Liver (tissue), 9 donors: ENCODE data around the gene PCDHB7. TPM values are rescaled to one million over a fixed set of nuclear protein-coding genes. Genes with fewer than 3 reads are reported as not detected.
"Not testable (repeated sequence)": the region's sequence is repeated elsewhere in the genome, so short reads cannot be mapped to it uniquely, and the experiment has no call there.

Experiments used
- DNase-seq: peaks from one replicate; pipeline ENCODE4 v3.0.0-alpha.2; 2017; ENCODE audit warnings: low spot score
- H3K27ac ChIP-seq, 2 donors: one replicate each; pipeline ENCODE4 v1.7.0; 2013; ENCODE audit warnings: inconsistent platforms in 2 of 2, low read length in 2 of 2, control low read depth in 1 of 2, low read depth in 1 of 2, mild to moderate bottlenecking in 1 of 2
- H3K27me3 ChIP-seq, 4 donors: one replicate each; pipeline versions ENCODE4 v1.6.1 to v1.7.0; 2013; ENCODE audit warnings: low read length in 3 of 4, inconsistent platforms in 1 of 4, mild to moderate bottlenecking in 1 of 4, moderate library complexity in 1 of 4; ENCODE audit not compliant: control insufficient read depth in 4 of 4, insufficient read depth in 4 of 4
- H3K36me3 ChIP-seq, 4 donors: one replicate each; pipeline versions ENCODE4 v1.6.1 to v1.7.0; 2013; ENCODE audit warnings: low read length in 3 of 4, mild to moderate bottlenecking in 3 of 4, low read depth in 1 of 4, moderate library complexity in 1 of 4; ENCODE audit not compliant: control insufficient read depth in 4 of 4, insufficient read depth in 3 of 4
- H3K4me1 ChIP-seq, 4 donors: one replicate each; pipeline versions ENCODE4 v1.6.1 to v1.7.0; 2013; ENCODE audit warnings: low read length in 3 of 4, mild to moderate bottlenecking in 3 of 4, moderate library complexity in 1 of 4; ENCODE audit not compliant: control insufficient read depth in 4 of 4, insufficient read depth in 4 of 4
- H3K4me3 ChIP-seq, 3 donors: one replicate each; pipeline versions ENCODE4 v1.6.1 to v1.7.0; 2013; ENCODE audit warnings: low read length in 3 of 3, control low read depth in 1 of 3, low read depth in 1 of 3, mild to moderate bottlenecking in 1 of 3
- H3K9ac ChIP-seq, 2 donors: one replicate each; pipeline ENCODE4 v1.7.0; 2013; ENCODE audit warnings: low read length in 2 of 2, mild to moderate bottlenecking in 2 of 2, moderate library complexity in 2 of 2, control low read depth in 1 of 2, low read depth in 1 of 2
- H3K9me3 ChIP-seq, 4 donors: one replicate each; pipeline versions ENCODE4 v1.6.1 to v1.7.0; 2013; ENCODE audit warnings: low read length in 3 of 4; ENCODE audit not compliant: control insufficient read depth in 4 of 4
- EGR1 ChIP-seq, 2 donors: IDR thresholded peaks; 2 replicates each; pipeline ENCODE4 v1.6.1; 2016 to 2018; ENCODE audit warnings: antibody characterized with exemption in 2 of 2, low read depth in 2 of 2
- FOXA1 ChIP-seq: IDR thresholded peaks from 2 replicates; pipeline ENCODE4 v1.6.1; 2016; ENCODE audit warnings: antibody characterized with exemption
- GABPA ChIP-seq, 2 donors: IDR thresholded peaks in 1 of 2; conservative IDR thresholded peaks in 1 of 2; 2 replicates each; pipeline ENCODE4 v1.6.1; 2016; ENCODE audit warnings: antibody characterized with exemption in 2 of 2, mild to moderate bottlenecking in 1 of 2, moderate library complexity in 1 of 2
- HNF4A ChIP-seq, 2 donors: conservative IDR thresholded peaks; 2 replicates each; pipeline ENCODE4 v1.6.1; 2016; ENCODE audit warnings: antibody characterized with exemption in 2 of 2, mild to moderate bottlenecking in 2 of 2
- RAD21 ChIP-seq, 2 donors: IDR thresholded peaks; 2 replicates each; pipeline ENCODE4 v1.6.1; 2016; ENCODE audit warnings: antibody characterized with exemption in 2 of 2, mild to moderate bottlenecking in 2 of 2
- RXRA ChIP-seq, 2 donors: IDR thresholded peaks; 2 replicates each; pipeline ENCODE4 v1.6.1; 2017 to 2018; ENCODE audit warnings: antibody characterized with exemption in 2 of 2, mild to moderate bottlenecking in 1 of 2
- TAF1 ChIP-seq: conservative IDR thresholded peaks from 2 replicates; pipeline ENCODE4 v1.6.1; 2016; ENCODE audit warnings: antibody characterized with exemption, mild to moderate bottlenecking
- WGBS: extraction: QIAGEN DNeasy Blood & Tissue Kit; methylation state at CpG from one replicate; pipeline ENCODE4 v1.1.7; 2013; 5-methylcytosine and 5-hydroxymethylcytosine counted together
- polyA plus RNA-seq, 2 donors: library from polyadenylated mRNA; stranded (reverse) in 1 of 2; unstranded in 1 of 2; fragments of 200-250 nt in 1 of 2; fragments of >200 nt in 1 of 2; fragmentation: Nextera tagmentation in 1 of 2; extraction: Ambion mirVana in 1 of 2; gene quantifications; one replicate each; pipeline versions ENCODE4 v1.2.1 to v1.2.3, GENCODE V29; 2013 to 2015
- total RNA-seq, 2 donors: library from RNA; depleted of rRNA; stranded (reverse); fragments of >200 nt; gene quantifications; one replicate each; pipeline ENCODE4 v1.2.3, GENCODE V29; 2014
- TF ChIP-seq, protein P1 (sequence below): IDR thresholded peaks from 2 replicates; pipeline ENCODE4 v1.6.1; 2016; ENCODE audit warnings: antibody characterized with exemption
- TF ChIP-seq, protein P2 (sequence below): fragments of 150-350 bp; IDR thresholded peaks from 2 replicates; pipeline ENCODE4 v1.5.1; 2017; ENCODE audit warnings: improper control_type of control experiment, low read depth, low read length; ENCODE audit not compliant: missing input control
- TF ChIP-seq, protein P3 (sequence below): IDR thresholded peaks from 2 replicates; pipeline ENCODE4 v1.6.1; 2016; ENCODE audit warnings: antibody characterized with exemption
- donor health status: healthy.
- donor health status: healthy.
- donor health status: healthy.
- donor health status: healthy.
- donor health status: healthy.

The PCDHB7 gene
- total and polyA plus RNA-seq, 4 donors: 0.08 to 0.21 (median 0.09) TPM; not detected in 1

DNA sequence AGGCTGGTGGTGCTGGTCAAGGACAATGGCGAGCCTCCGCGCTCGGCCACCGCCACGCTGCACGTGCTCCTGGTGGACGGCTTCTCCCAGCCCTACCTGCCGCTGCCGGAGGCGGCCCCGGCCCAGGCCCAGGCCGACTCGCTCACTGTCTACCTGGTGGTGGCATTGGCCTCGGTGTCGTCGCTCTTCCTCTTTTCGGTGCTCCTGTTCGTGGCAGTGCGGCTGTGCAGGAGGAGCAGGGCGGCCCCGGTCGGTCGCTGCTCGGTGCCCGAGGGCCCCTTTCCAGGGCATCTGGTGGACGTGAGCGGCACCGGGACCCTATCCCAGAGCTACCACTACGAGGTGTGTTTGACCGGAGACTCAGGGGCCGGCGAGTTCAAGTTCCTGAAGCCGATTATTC lies 35.1 kb upstream of the PCDHB7 start:
- not testable (repeated sequence) for H3K36me3 ChIP-seq, DNase-seq, H3K27me3 ChIP-seq, H3K9ac ChIP-seq, H3K27ac ChIP-seq, H3K4me1 ChIP-seq, H3K4me3 ChIP-seq
- 39% methylated on average over 34 of the region's 34 CpGs for WGBS
- peaks cover 4 to 30% (median 15%) of the 10 kb centered on the region in 4 donors for H3K9me3 ChIP-seq

DNA sequence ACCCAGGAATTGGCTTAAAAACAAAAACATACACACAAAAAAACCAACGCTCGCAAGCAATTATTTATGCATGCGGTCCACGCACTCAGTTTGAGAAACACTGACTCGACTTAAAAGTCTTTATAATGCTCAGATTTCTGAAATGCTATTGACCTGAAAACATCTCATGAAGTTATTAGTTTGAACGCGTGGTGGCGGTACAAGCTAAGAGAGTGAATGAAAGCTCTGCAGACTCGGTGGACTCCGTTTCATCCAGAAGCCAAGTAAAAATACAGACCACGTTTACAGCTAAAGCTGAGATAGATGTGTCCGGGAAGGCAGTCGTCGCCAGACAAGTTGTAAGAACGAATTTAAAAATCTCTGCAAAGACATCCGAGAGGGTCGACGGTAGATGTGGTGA lies 22.6 kb upstream of the PCDHB7 start, which contains the start of gene PCDHB6:
Gene PCDHB6, plus strand, starts transcription at position 246 of the 400 bp plus-strand sequence. CDS start 201 bp downstream, outside the sequence.
- H3K27me3 ChIP-seq: peaks cover 0 to 6% (median 0%) of the 10 kb centered on the region in 4 donors
- TF ChIP-seq HNF4A (conservative IDR thresholded peaks at IDR 0.05) (no peak), RAD21 (IDR thresholded peaks at IDR 0.05) (peak in 1 of 2 donors; percentile 17), FOXA1 (no peak), RXRA (IDR thresholded peaks at IDR 0.05) (no peak), GABPA (IDR thresholded peaks at IDR 0.05 in 1 of 2, conservative IDR thresholded peaks at IDR 0.05 in 1 of 2) (no peak), EGR1 (IDR thresholded peaks at IDR 0.05; ENCODE audit: low read depth in 2 of 2) (no peak), TAF1 (no peak)
- TF ChIP-seq, protein P1, sequence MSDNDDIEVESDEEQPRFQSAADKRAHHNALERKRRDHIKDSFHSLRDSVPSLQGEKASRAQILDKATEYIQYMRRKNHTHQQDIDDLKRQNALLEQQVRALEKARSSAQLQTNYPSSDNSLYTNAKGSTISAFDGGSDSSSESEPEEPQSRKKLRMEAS: no peak
- TF ChIP-seq, protein P2, sequence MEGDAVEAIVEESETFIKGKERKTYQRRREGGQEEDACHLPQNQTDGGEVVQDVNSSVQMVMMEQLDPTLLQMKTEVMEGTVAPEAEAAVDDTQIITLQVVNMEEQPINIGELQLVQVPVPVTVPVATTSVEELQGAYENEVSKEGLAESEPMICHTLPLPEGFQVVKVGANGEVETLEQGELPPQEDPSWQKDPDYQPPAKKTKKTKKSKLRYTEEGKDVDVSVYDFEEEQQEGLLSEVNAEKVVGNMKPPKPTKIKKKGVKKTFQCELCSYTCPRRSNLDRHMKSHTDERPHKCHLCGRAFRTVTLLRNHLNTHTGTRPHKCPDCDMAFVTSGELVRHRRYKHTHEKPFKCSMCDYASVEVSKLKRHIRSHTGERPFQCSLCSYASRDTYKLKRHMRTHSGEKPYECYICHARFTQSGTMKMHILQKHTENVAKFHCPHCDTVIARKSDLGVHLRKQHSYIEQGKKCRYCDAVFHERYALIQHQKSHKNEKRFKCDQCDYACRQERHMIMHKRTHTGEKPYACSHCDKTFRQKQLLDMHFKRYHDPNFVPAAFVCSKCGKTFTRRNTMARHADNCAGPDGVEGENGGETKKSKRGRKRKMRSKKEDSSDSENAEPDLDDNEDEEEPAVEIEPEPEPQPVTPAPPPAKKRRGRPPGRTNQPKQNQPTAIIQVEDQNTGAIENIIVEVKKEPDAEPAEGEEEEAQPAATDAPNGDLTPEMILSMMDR: peak; percentile 6
- no peaks in the 10 kb centered on the region for H3K36me3 ChIP-seq

DNA sequence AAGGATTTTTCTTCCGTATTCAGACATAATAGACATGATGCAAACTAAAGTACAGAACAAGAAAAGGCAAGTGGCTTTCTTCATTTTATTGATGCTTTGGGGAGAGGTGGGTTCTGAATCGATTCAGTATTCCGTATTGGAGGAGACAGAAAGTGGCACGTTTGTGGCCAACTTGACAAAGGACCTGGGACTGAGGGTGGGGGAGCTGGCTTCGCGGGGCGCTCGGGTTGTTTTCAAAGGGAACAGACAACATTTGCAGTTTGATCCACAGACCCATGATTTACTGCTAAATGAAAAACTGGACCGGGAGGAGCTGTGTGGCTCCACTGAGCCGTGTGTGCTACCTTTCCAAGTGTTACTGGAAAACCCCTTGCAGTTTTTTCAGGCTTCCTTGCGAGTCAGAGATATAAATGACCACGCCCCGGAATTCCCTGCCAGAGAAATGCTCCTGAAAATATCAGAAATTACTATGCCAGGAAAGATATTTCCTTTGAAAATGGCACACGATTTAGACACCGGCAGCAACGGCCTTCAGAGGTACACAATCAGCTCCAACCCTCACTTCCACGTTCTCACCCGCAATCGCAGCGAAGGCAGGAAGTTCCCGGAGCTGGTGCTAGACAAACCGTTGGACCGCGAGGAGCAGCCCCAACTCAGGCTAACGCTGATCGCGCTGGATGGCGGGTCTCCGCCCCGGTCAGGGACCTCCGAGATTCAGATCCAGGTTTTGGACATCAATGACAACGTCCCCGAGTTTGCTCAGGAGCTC lies 22.0 kb upstream of the PCDHB7 start:
- no peak for DNase-seq
- no peak overlapping the region for H3K27ac ChIP-seq
- peaks cover 0 to 6% (median 0%) of the 10 kb centered on the region in 4 donors for H3K27me3 ChIP-seq
- no peak overlapping the region for H3K9ac ChIP-seq
- H3K4me3 ChIP-seq: no peak overlapping the region
- H3K36me3 ChIP-seq: no peaks in the 10 kb centered on the region
- H3K9me3 ChIP-seq: peaks cover 14 to 32% (median 18%) of the 10 kb centered on the region in 4 donors
- H3K4me1 ChIP-seq: no peaks in the 10 kb centered on the region
- no peak for TF ChIP-seq RXRA (IDR thresholded peaks at IDR 0.05)
- TF ChIP-seq EGR1 (IDR thresholded peaks at IDR 0.05; ENCODE audit: low read depth in 2 of 2): no peak
- TF ChIP-seq, protein P3, sequence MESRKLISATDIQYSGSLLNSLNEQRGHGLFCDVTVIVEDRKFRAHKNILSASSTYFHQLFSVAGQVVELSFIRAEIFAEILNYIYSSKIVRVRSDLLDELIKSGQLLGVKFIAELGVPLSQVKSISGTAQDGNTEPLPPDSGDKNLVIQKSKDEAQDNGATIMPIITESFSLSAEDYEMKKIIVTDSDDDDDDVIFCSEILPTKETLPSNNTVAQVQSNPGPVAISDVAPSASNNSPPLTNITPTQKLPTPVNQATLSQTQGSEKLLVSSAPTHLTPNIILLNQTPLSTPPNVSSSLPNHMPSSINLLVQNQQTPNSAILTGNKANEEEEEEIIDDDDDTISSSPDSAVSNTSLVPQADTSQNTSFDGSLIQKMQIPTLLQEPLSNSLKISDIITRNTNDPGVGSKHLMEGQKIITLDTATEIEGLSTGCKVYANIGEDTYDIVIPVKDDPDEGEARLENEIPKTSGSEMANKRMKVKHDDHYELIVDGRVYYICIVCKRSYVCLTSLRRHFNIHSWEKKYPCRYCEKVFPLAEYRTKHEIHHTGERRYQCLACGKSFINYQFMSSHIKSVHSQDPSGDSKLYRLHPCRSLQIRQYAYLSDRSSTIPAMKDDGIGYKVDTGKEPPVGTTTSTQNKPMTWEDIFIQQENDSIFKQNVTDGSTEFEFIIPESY: no peak
- no peak for TF ChIP-seq TAF1
- TF ChIP-seq, protein P2: no peak
- TF ChIP-seq RAD21 (IDR thresholded peaks at IDR 0.05): no peak
- TF ChIP-seq, protein P1: no peak
- 33% methylated on average over 33 of the region's 33 CpGs for WGBS

More for the DNA sequence above, 22.6 kb upstream of the PCDHB7 start, which contains the start of gene PCDHB6:
- no peak within 1 kb of the TSS for H3K9ac ChIP-seq
- WGBS: 12% methylated on average over 18 of the region's 18 CpGs
- no peaks in the 10 kb centered on the region for H3K4me1 ChIP-seq
- no peak within 1 kb of the TSS for H3K27ac ChIP-seq
- DNase-seq: no peak
- H3K9me3 ChIP-seq: peaks cover 13 to 29% (median 18%) of the 10 kb centered on the region in 4 donors
- H3K4me3 ChIP-seq: no peak within 1 kb of the TSS
